GM21717 (cell line): Measurements from ENCODE around the gene RND2.
A peak's percentile ranks its signal among the peaks of the same experiment; 100 is the strongest.
"Not testable (repeated sequence)": the region's sequence is repeated elsewhere in the genome, so short reads cannot be mapped to it uniquely, and the experiment has no call there.

Experiments
- ATAC-seq: cut with Tn5 transposase; IDR thresholded peaks from one replicate; pipeline ENCODE4 v1.9.1; 2021; ENCODE audit warnings: mild to moderate bottlenecking, moderate library complexity; ENCODE audit not compliant: unreplicated experiment

The RND2 gene, protein sequence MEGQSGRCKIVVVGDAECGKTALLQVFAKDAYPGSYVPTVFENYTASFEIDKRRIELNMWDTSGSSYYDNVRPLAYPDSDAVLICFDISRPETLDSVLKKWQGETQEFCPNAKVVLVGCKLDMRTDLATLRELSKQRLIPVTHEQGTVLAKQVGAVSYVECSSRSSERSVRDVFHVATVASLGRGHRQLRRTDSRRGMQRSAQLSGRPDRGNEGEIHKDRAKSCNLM

DNA sequence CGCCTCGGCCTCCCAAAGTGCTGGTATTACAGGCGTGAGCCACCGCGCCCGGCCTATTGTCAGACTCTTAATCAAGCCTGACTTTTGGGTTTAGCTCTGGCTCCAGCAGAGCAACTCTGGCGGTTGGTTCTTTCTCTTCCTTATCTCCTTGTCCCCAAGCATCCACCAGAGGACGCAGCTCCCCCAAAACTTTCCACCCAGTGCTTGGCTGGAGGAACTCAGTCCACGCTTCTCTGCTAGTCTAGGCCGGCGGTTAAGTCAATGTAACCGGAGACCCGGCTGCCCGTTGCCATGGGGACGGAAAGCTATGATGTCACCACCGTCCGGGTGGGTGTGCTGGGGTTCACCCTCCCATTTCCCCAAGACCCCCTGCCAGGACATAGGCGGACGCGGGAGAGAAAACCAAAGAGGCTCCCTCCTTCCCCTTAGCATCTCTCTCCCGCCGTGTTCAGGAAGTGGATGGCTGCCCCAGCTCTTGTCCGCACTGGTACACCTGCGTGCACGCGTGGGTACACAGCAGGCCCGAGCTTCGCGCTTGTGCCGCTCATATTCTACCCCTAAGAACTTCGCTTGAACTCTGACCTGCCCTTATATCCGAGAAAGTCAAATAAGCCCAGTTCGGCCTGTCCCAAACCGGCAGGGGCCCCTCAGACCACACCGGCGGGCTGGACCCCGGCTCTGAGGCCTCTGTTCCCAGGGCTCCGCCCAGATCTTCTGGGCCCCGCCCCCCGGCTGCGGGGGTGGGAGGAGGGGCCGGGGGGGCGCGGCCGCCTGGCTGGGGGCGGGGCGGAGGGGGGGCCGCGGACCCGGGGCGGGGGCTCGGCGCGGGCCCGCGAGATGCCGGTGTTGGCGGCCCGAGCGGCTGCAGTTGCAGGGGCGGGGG is at the start of gene RND2:
Gene RND2 (plus strand): TSS at position 825 of the 883 bp plus-strand sequence. CDS start 117 bp downstream, outside the sequence.
- ATAC-seq = no peak

DNA sequence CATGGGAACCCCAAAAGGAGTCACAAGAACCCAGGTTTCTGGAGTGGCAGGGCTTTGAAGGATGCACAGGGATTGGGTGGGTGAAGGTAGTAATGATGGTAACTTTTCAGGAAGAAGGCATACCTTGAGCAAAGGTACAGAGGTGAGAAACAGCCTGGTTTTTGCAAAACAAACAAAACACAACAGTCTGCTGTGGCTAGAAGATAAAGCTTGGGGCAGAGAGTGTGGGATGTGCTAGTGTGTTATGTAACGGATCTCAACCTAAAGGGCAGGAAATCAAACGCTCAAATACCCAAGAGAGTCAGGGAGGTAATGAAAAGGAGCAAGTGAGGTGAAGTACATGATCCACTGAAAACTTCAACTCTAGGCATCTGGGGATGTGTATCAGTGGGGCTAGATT is 49.8 kb upstream of the RND2 start:
- ATAC-seq = no peak

DNA sequence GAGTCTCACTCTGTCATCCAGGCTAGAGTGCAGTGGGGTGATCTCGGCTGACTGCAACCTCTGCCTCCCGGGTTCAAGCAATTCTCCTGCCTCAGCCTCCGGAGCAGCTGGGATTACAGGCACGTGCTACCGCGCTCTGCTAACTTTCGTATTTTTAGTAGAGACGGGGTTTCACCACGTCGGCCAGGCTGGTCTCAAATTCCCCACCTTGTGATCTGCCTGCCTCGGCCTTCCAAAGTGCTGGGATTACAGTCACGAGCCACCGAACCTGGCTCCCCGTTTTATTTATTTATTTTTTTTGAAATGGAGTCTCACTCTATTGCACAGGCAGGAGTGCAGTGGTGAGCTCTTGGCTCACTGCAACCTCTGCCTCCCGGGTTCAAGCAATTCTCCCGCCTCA is 49.3 kb upstream of the RND2 start:
- ATAC-seq = not testable (repeated sequence)

DNA sequence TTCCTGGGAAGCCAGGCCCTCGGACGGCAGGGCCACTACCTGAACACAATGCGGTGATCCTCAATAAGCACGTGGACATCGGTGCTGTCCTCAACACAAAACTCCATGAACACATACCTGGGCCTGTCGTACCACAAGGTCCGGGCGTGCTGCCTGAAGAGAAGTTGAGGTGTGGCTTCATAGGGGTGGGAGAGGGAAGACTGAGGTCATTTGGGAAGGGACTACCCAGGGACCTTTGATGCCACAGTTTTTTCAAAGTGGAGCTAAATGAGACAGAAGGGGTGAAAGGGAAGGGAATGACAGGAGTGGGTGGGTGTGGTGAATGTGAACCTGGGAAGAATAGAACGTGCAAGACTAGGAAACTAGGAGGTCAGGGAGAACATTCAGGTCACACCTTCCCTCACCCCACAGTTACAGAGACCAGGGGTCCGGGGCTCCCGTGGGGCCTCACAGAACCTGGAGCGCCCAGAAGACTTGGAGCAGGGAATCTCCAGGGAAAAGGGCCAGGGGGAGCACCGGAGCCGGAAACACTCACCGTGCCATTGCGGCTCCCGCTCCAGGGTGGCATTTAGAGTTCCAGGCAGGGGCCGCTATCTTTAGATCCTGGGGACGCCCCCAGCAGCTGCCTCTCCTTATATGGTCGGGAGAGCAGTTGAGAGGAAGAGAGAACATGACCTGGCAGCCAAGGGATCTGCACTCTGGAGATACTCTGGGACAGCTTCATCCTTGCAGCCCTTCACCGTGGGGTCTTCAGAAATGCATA is 45.3 kb upstream of the RND2 start, which contains the start of gene PTGES3L:
Gene PTGES3L (minus strand): TSS at position 570 of the 763 bp plus-strand sequence. CDS start 27 bp downstream, at position 543.
- peak; percentile 35 for ATAC-seq

DNA sequence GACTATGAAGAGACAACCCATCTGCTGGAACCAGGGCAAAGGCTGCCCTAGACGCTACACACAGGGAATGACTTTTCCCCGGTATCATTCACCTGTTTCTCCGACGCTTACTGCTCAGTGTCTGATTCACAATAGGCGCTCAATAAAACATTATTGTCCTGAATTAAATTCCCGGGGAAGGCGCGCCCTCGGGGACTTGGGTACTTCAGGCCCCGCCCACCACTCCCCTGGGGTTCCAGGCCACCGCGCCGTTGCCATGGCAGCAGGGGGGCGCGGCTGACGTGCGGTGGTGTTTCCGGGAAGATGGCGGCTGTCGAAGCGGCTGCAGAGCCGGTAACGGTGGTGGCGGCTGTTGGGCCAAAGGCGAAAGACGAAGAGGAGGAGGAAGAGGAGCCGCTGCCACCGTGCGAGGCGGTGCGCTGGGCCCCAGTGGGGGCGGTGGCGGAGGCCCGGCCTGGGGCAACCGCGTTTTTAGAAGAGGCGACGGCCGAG is 44.7 kb upstream of the RND2 start, which contains the start of gene RUNDC1:
Gene RUNDC1 (plus strand): TSS at position 292 of the 492 bp plus-strand sequence. CDS start 12 bp downstream, at position 304.
- ATAC-seq = peak; percentile 53

DNA sequence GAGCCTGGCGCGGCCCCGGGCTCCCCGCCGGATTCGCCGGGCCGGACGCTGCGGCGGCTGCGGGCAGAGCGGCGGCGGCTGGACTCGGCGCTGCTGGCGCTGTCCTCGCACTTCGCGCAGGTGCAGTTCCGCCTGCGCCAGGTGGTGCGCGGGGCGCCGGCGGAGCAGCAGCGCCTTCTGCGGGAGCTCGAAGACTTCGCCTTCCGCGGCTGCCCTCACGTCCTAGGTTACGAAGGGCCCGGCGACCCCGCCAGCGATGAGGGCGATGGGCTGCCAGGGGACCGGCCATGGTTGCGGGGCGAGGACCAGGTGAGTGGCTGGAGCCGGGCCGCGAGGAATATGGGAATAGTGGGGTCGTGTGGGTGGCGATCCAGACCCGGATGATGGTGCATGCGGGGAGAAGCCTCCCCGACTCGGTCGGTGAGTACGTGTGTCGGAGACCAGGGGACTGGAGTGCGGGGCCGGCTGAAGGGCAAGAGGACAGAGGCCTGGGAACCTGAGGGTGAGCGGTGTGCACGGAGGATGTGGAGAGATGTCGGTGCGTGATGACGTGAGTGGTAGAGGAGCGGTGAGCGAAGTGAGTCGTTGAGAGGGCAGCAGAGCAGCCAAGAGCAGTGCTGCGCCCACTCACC is 44.1 kb upstream of the RND2 start:
- peak; percentile 31 for ATAC-seq

DNA sequence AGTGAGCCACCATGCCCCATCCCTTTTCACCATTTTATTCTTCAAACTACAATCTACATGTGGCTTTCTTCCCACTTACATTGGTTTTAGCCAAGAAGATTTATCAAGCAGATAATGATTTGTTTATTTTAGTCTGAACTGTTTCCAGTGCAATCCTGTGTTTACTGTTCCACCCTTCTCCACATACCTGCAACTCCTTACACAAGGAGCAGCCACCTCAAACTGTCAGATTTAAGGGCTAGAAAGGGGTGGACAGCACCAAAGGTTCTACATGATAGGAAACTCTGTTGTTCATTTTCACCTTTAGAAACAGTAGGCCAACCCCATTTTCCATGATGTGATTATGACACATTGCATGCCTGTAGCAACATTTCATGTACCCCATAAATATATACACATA is 42.8 kb upstream of the RND2 start:
- no peak for ATAC-seq

DNA sequence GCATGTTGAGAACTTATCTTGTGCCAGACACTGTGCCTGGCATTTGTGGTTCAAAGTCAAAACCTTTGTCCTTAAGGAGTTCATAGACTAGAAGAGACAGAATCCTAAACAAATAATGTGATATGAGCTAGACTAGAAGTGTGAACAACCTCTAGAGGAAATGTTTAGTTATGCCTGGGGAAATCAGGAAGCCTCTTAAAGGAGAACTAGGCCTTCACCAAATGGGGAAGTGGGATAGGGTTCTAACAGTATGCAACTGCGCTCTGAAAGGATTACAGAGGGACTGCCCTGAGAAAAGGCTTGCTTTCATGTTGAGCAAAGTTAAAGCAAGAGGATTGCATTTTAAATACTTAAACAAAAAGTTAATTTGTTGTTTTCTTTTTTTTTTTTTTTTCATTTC is 39.8 kb upstream of the RND2 start:
- ATAC-seq = no peak

DNA sequence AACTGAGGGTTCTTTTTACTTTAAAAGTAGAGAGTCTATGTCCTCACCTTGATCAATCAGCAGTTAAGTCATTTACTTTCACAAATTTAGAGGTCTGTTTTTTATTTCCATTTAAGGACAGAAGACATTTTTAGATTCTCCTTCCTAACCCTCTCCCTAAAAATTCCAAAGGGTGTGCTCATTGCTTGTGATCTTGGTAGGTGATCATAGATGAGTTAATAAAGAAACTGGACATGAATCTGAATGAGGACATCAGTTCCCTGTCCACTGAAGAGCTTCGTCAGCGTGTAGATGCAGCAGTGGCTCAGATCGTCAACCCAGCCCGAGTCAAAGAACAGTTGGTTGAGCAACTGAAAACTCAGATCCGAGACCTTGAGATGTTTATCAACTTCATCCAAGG is 35.9 kb upstream of the RND2 start:
- no peak for ATAC-seq

DNA sequence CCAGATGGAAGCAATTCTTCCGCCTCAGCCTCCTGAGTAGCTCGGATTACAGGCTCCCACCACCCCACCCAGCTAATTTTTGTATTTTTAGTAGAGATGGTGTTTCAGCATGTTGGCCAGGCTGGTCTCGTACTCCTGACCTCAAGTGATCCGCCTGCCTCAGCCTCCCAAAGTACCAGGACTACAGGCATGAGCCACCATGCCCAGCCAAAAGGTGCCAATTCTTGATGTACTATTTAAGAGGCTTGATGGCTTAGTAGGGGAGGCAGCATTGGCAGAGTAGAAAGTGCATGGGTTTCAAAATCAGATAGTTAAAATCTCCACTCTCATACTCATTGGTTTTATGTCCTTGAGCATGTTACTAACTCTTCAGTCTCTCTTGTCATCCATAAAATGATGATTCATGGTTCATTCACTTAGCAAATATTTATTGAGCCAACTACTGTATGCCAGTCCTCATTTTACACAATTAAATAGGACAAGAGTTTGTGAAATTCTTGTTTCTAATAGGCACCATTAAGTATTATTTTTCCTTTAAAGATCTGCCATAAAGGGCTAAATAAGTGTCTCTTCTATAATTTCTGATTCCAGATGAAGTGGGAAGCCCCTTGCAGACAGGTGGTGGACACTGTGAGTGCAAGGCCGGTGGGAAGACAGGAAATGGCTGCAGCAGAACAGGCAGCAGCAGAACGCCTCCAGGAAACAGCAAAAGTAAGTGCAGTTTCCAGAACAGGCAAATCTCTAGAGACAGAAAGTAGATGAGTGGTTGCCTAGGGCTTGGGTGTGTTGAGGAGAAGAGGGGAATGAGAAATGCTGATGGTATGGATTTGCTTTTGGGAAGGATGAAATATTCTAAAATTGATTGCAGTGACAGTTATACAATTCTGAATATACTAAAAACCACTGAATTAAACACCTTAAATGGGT is 35.0 kb upstream of the RND2 start:
- ATAC-seq = no peak

DNA sequence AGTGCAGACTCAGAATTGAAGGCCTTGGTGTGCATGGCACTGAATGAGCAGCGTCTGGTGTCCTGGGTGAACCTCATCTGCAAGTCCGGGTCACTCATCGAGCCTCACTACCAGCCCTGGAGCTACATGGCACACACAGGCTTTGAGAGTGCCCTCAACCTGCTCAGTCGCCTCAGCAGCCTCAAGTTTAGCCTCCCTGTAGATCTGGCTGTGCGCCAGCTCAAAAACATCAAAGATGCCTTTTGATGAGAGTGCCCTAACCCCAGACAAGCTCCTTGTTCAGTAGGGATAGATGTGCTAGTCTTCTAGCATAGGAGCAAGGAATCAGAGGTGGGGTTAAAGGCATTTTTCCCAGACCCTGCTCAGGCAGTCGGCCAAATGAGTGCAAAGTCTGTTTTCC is 33.6 kb upstream of the RND2 start:
- ATAC-seq = no peak

DNA sequence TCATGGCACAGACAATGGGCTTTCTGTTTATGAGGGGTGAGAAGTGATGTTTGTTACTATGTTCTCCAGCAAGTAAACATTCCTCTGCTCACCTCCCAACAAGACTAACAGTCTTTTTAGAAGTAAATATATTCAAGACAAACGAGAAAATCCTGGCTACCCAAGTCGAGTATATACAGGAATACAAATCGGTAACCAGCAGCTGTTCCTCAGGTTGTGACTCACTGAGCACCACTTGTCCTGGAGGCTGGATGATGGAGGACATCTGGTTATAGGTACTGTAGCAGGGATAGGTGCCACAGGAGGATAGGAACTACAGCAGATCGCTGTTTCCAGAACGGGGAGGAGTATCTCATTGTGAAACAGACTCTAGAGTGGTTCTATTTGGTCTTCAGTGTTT is 32.2 kb upstream of the RND2 start:
- ATAC-seq = no peak

DNA sequence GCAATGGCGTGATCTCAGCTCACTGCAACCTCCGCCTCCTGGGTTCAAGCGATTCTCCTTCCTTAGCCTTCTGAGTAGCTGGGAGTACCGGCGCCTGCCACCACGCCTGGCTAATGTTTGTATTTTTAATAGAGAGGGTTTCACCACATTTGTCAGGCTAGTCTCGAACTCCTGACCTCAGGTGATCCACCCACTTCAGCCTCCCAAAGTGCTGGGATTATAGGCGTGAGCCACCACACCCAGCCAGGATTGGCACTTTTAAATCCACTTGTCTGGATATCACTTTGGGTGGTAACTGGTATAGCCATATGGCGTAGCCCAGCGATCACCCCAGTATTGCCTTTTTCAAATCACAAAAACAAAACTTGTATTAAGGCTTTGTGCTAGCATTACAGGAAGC is 31.1 kb upstream of the RND2 start:
- ATAC-seq = not testable (repeated sequence)

DNA sequence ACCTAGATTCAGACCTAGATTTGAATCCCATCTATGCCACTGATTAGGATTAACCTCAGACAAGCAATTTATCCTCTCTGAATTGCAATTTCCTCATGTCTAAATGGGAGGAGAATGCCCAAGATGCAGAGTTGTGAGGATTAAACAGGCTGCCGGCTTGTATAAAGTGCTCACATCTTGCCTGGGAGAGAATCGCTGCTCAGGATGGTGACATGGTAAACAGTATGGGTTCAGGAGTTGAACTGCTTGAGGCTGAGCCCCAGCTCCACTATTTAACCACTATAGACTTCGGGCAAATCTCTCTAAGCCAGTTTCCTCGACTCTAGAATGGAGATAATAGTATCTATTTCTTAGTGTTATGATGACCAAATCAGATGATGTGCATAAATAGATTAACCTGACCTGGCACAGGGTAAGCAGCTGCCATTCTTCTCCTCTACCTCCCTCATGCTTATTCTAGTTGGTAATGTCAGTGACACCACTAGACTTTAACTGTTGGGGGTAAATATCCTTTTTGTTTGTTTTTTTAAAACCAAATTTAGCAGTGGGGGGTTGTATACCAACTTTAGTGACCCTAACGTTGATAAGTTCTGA is 27.5 kb upstream of the RND2 start:
- ATAC-seq = peak; percentile 5

DNA sequence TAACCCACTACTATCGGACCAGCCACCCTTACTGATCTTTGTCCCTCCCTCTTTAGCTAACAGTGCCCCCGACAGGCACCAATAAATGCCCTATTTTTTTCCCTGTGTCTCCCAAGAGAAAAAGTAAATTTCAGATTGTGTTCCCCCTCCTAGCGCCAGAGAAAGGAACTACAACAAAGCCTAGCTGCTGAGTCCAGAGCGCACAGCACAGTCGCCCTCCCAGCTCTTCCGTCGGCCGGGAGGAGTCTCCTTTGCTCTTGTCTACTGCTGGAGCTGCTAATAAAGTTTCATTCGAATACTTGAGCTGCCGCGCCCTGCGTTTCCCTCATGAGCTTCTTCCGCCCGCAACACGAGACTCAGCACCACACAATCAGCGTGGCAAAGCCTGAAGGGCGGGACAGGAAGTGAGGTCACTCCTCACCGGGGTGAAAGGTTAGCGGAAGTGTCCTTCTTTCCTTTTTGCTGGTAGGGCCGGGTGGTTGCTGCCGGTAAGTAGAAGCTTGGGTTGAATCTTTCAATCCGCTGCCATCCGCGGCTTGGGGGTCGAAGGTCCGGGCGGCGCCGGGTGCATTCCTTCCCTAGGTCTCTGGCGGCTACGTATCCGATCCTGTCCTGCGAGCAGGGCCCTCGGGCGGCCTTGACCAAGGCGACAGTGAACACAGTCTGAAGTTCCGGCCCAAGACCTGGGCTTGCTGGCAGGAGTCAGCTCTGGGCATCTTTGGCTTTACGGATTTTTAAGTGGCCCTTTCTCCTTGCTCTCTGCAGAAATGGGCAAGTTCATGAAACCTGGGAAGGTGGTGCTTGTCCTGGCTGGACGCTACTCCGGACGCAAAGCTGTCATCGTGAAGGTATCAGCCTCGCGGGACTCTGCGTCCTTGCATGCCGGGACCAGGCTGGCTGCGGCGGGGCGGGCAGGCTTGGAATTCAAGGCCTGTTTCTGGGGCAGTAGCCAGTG is 26.8 kb upstream of the RND2 start, which contains the start of gene RPL27:
Gene RPL27 (plus strand): TSS at position 436 of the 955 bp plus-strand sequence. CDS start 332 bp downstream, at position 768.
- ATAC-seq = peak; percentile 78

DNA sequence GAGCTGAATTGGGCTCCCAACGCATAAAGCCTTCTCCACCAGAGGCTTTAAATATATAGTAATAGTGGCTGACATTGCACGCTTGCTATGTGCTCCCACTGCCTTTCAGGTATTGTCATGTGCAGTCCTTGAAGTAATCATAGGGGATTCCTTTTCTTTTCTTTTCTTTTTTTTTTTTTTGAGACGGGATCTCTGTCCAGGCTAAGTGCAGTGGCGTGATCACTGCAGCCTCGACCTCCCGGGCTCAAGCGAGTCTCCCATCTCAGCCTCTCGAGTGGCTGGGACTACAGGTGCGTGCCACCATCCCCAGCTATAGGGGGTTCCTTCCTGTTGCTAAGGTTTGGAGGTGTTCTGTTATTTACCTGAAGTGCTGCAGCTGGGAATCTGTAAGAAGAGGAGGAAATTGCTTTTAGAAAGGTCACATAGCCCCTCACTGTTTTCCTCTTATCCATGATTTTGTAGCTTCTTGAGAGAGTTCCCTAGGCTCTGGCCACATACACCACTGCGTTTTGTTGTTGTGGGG is 26.0 kb upstream of the RND2 start:
- no peak for ATAC-seq

DNA sequence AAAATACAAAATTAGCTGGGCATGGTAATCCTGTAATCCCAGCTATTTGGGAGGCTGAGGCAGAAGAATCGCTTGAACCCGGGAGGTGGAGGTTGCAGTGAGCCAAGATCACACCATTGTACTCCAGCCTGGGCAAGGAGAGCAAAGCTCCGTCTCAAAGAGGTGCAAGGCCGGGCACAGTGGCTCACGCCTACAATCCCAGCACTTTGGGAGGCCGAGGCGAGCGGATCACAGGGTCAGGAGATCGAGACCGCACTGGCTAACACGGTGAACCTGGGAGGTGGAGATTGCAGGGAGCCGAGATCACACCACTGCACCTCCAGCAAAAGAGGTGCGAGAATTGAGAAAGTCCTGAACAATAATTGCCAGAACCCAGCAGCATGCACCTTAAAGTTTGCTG is 24.1 kb upstream of the RND2 start:
- not testable (repeated sequence) for ATAC-seq
